H1 (cell line): ENCODE measurements around the gene FTL. TPM values are rescaled to one million over a fixed set of nuclear protein-coding genes. Genes with fewer than 3 reads are reported as not detected.

Experiments
- CTCF ChIA-PET: fragments of 300-600 bp; sonication (Branson Sonifier 250); formaldehyde crosslinking; loops from one replicate; lab custom pipeline; 2021; ENCODE audit not compliant: partially characterized antibody; lab: Charles Lee
- POLR2A ChIA-PET: fragments of 300-600 bp; sonication (Branson Sonifier 250); formaldehyde crosslinking; loops from one replicate; lab custom pipeline; 2021; ENCODE audit warnings: inconsistent platforms; ENCODE audit not compliant: partially characterized antibody; lab: Charles Lee
- DNase-seq, 2 experiments: peaks; one replicate each; pipeline versions ENCODE4 v3.0.0 to v3.0.0-alpha.2; 2010 to 2022; ENCODE audit warnings: low spot score in 2 of 2, low read depth in 1 of 2, mixed read lengths in 1 of 2
- FAIRE-seq: peaks from 2 replicates; lab custom pipeline; 2011; peaks lifted over from hg19 to GRCh38; lab: Jason Lieb, UNC
- H2AFZ ChIP-seq: 2 replicates; pipeline ENCODE4 v1.8.1; 2012; ENCODE audit warnings: low read length, inconsistent platforms
- H2AK5ac ChIP-seq: 2 replicates; pipeline ENCODE4 v1.6.1; 2013; ENCODE audit warnings: low read depth, low read length
- H2BK120ac ChIP-seq: replicated peaks from 2 replicates; pipeline ENCODE3; 2013; ENCODE audit warnings: low read depth, low read length, inconsistent platforms
- H2BK12ac ChIP-seq: 2 replicates; pipeline ENCODE4 v1.6.1; 2013; ENCODE audit warnings: low read depth, low read length
- H2BK15ac ChIP-seq: 2 replicates; pipeline ENCODE4 v1.6.1; 2013; ENCODE audit warnings: low read length
- H2BK20ac ChIP-seq: 2 replicates; pipeline ENCODE4 v1.6.1; 2013; ENCODE audit warnings: low read length
- H2BK5ac ChIP-seq: 2 replicates; pipeline ENCODE4 v1.6.1; 2013; ENCODE audit warnings: low read depth, low read length
- H3K14ac ChIP-seq: 2 replicates; pipeline ENCODE4 v1.6.1; 2013; ENCODE audit warnings: inconsistent platforms; ENCODE audit not compliant: insufficient read length
- H3K18ac ChIP-seq: 2 replicates; pipeline ENCODE4 v1.6.1; 2013; ENCODE audit warnings: low read length; ENCODE audit errors: extremely low read depth
- H3K23ac ChIP-seq: 2 replicates; pipeline ENCODE4 v1.6.1; 2013; ENCODE audit warnings: inconsistent platforms; ENCODE audit not compliant: insufficient read length
- H3K23me2 ChIP-seq: 2 replicates; pipeline ENCODE4 v1.6.1; 2013; ENCODE audit warnings: low read depth, low read length
- H3K27ac ChIP-seq: 2 replicates; pipeline ENCODE4 v1.6.1; 2011; ENCODE audit warnings: low read depth, low read length, inconsistent platforms
- H3K27me3 ChIP-seq, 4 experiments: replicated peaks in 1 of 4; 1 replicate in 1 of 4; 2 replicates in 3 of 4; pipeline versions ENCODE4 v1.6.1 to v1.8.1; 2011 to 2013; ENCODE audit warnings: low read length in 3 of 4, mild to moderate bottlenecking in 3 of 4, inconsistent platforms in 2 of 4, mixed read lengths in 2 of 4, moderate library complexity in 1 of 4; ENCODE audit not compliant: control insufficient read depth in 3 of 4, insufficient read depth in 3 of 4; ENCODE audit errors: extremely low read depth in 1 of 4
- H3K36me3 ChIP-seq, 4 experiments: 2 replicates each; pipeline versions ENCODE4 v1.6.1 to v1.8.1; 2011 to 2013; ENCODE audit warnings: mild to moderate bottlenecking in 4 of 4, low read length in 3 of 4, moderate library complexity in 2 of 4, control low read depth in 1 of 4, inconsistent platforms in 1 of 4; ENCODE audit not compliant: insufficient read depth in 4 of 4, control insufficient read depth in 2 of 4
- H3K4ac ChIP-seq: replicated peaks from 2 replicates; pipeline ENCODE3; 2013; ENCODE audit warnings: low read length, low read depth, mixed read lengths, inconsistent platforms; ENCODE audit not compliant: insufficient read length
- H3K4me1 ChIP-seq, 4 experiments: replicated peaks in 1 of 4; 1 replicate in 1 of 4; 2 replicates in 3 of 4; pipeline versions ENCODE4 v1.6.1 to v1.8.1; 2011 to 2013; ENCODE audit warnings: low read length in 3 of 4, inconsistent platforms in 2 of 4, mixed read lengths in 1 of 4; ENCODE audit not compliant: insufficient read depth in 4 of 4, control insufficient read depth in 3 of 4
- H3K4me2 ChIP-seq, 2 experiments: 2 replicates each; pipeline versions ENCODE4 v1.6.1 to v1.8.1; 2011 to 2013; ENCODE audit warnings: low read depth in 2 of 2, low read length in 2 of 2, control low read depth in 1 of 2, inconsistent platforms in 1 of 2, mild to moderate bottlenecking in 1 of 2; ENCODE audit not compliant: insufficient read depth in 1 of 2
- H3K4me3 ChIP-seq, 4 experiments: fragments of 200-600, 300-600 bp in 1 of 4; sonication (generic), shearing (Covaris generic), sonication (Bioruptor Twin) in 1 of 4; 2 replicates each; pipeline versions ENCODE4 v1.5.1 to v1.8.1; 2011 to 2016; ENCODE audit warnings: low read length in 4 of 4, low read depth in 3 of 4, control low read depth in 2 of 4, inconsistent platforms in 2 of 4, mild to moderate bottlenecking in 2 of 4, mixed read lengths in 1 of 4, moderate library complexity in 1 of 4; ENCODE audit not compliant: insufficient read depth in 2 of 4; ENCODE audit errors: extremely low read depth in 1 of 4
- H3K56ac ChIP-seq: replicated peaks from 2 replicates; pipeline ENCODE3; 2013; ENCODE audit warnings: low read depth, mild to moderate bottlenecking, mixed read lengths, low read length, inconsistent platforms; ENCODE audit not compliant: insufficient read length
- H3K79me1 ChIP-seq: 2 replicates; pipeline ENCODE4 v1.6.1; 2013; ENCODE audit warnings: low read depth, low read length, control low read depth
- H3K79me2 ChIP-seq, 2 experiments: 2 replicates each; pipeline versions ENCODE4 v1.6.1 to v1.8.1; 2012 to 2013; ENCODE audit warnings: low read length in 2 of 2, mild to moderate bottlenecking in 2 of 2, inconsistent platforms in 1 of 2; ENCODE audit not compliant: insufficient read depth in 2 of 2, control insufficient read depth in 1 of 2
- H3K9ac ChIP-seq, 4 experiments: replicated peaks in 1 of 4; 1 replicate in 1 of 4; 2 replicates in 3 of 4; pipeline versions ENCODE4 v1.6.1 to v1.8.1; 2011 to 2013; ENCODE audit warnings: low read depth in 3 of 4, low read length in 3 of 4, control low read depth in 2 of 4, mild to moderate bottlenecking in 2 of 4, moderate library complexity in 2 of 4, inconsistent platforms in 1 of 4; ENCODE audit errors: extremely low read depth in 1 of 4
- H3K9me3 ChIP-seq, 2 experiments: 2 replicates each; pipeline versions ENCODE4 v1.6.1 to v1.8.1; 2012 to 2013; ENCODE audit warnings: mild to moderate bottlenecking in 2 of 2, moderate library complexity in 2 of 2, control low read depth in 1 of 2, inconsistent platforms in 1 of 2, low read depth in 1 of 2, low read length in 1 of 2, mixed read lengths in 1 of 2; ENCODE audit not compliant: insufficient read depth in 2 of 2
- H4K20me1 ChIP-seq, 2 experiments: replicated peaks in 1 of 2; 2 replicates each; pipeline versions ENCODE3 to v1.8.1; 2011 to 2013; ENCODE audit warnings: inconsistent platforms in 2 of 2, low read length in 2 of 2, mild to moderate bottlenecking in 1 of 2; ENCODE audit not compliant: insufficient read depth in 2 of 2, control insufficient read depth in 1 of 2
- H4K5ac ChIP-seq: 2 replicates; pipeline ENCODE4 v1.6.1; 2013; ENCODE audit warnings: low read length, low read depth, mixed read lengths, inconsistent platforms; ENCODE audit not compliant: insufficient read length
- H4K8ac ChIP-seq: 2 replicates; pipeline ENCODE4 v1.8.0; 2013; ENCODE audit warnings: mild to moderate bottlenecking, moderate library complexity, low read length, inconsistent platforms; ENCODE audit not compliant: insufficient read depth; ENCODE audit errors: extremely low read depth
- H4K91ac ChIP-seq: replicated peaks from 2 replicates; pipeline ENCODE3; 2013; ENCODE audit warnings: low read length, mixed read lengths, inconsistent platforms; ENCODE audit not compliant: insufficient read length
- TBP ChIP-seq: IDR thresholded peaks from 2 replicates; pipeline ENCODE4 v1.6.1; 2011; ENCODE audit warnings: low read depth, low read length, improper control_type of control experiment
- WGBS, 2 experiments: shearing (Covaris generic) in 1 of 2; methylation state at CpG; one replicate each; pipeline versions ENCODE4 v1.1.6 to v1.1.7; 2013 to 2015; ENCODE audit warnings: low lambda C conversion rate in 2 of 2, mixed read lengths in 2 of 2, inconsistent platforms in 1 of 2, low coverage in 1 of 2, missing lambda C conversion rate in 1 of 2; ENCODE audit not compliant: insufficient replicate concordance in 2 of 2, insufficient coverage in 1 of 2, insufficient read length in 1 of 2; ENCODE audit errors: extremely low coverage in 1 of 2, missing lambda C conversion rate in 1 of 2; 5-methylcytosine and 5-hydroxymethylcytosine counted together
- polyA plus RNA-seq, 7 experiments: library from polyadenylated mRNA; depleted of rRNA in 3 of 7; stranded (reverse) in 5 of 7; unstranded in 2 of 7; fragments of >200 nt in 5 of 7; fragments of 200-250 nt in 2 of 7; gene quantifications; 1 replicate in 5 of 7; 2 replicates in 1 of 7; 4 replicates in 1 of 7; pipeline versions ENCODE4 v1.2.1 to v1.2.3, GENCODE V29; 2011 to 2013; ENCODE audit warnings: missing spikeins in 2 of 7, mixed read lengths in 2 of 7
- total RNA-seq: library from RNA; stranded (reverse); fragmentation: NEBNext Ultra II Directional; extraction: Animal tissue kit (Norgen Biotek cat#: 25700); gene quantifications from 2 replicates; pipeline ENCODE4 v1.2.1, GENCODE V29; 2021
- TF ChIP-seq, protein P1 (sequence below), 3 experiments: IDR thresholded peaks; 1 replicate in 2 of 3; 2 replicates in 1 of 3; pipeline versions ENCODE4 v1.5.1 to v1.6.1; 2011; ENCODE audit warnings: low read length in 3 of 3, mild to moderate bottlenecking in 3 of 3, inconsistent platforms in 2 of 3, low read depth in 1 of 3, moderate library complexity in 1 of 3; ENCODE audit not compliant: insufficient read depth in 1 of 3; ENCODE audit errors: control extremely low read depth in 1 of 3
- TF ChIP-seq, protein P2 (sequence below): IDR thresholded peaks from 2 replicates; pipeline ENCODE4 v1.6.1; 2012; ENCODE audit warnings: inconsistent platforms
- TF ChIP-seq, protein P3 (sequence below): IDR thresholded peaks from 2 replicates; pipeline ENCODE4 v1.6.1; 2012; ENCODE audit warnings: low read length, inconsistent platforms

Gene FTL
- total and polyA plus RNA-seq, 2 of the 8 experiments (the other 6 are each of a cell fraction or from before 2014, with no cell fraction given), result 1,751 to 2,427 TPM

DNA sequence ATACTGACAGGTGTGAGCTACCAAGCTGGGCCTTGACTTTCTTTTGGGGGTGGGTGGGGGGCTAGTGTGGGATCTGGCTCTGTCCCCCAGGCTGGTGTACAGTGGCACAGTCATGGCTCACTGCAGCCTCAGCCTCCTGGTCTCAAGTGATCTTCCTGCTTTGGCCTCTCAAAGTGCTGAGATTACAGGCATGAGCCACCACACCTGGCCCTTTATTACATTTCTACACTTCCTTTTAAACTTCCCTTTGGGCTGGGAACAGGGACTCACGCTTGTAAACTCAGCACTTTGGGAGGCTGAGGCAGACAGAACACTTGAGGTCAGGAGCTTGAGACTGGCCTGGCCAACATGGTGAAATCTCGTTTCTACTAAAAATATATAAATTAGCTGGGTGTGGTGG is 12.0 kb downstream of the FTL start:
- H2BK120ac ChIP-seq, result no peak overlapping the region
- no peak overlapping the region for H3K4me2 ChIP-seq
- no peak overlapping the region for H2BK12ac ChIP-seq
- no peak overlapping the region for H3K18ac ChIP-seq
- no peaks in the 10 kb centered on the region for H3K4me1 ChIP-seq
- no peak overlapping the region for H3K9ac ChIP-seq
- H3K27ac ChIP-seq, result no peak overlapping the region
- no peak overlapping the region for H2BK20ac ChIP-seq
- FAIRE-seq, result no peak
- H3K79me2 ChIP-seq, result no peaks in the 10 kb centered on the region
- H3K9me3 ChIP-seq, result no peaks in the 10 kb centered on the region
- no peak overlapping the region for H3K56ac ChIP-seq
- H2BK5ac ChIP-seq, result no peak overlapping the region
- H3K14ac ChIP-seq, result no peak overlapping the region
- no peaks in the 10 kb centered on the region for H3K23me2 ChIP-seq
- H3K36me3 ChIP-seq, result peaks cover 2 to 30% (median 7%) of the 10 kb centered on the region in 4 experiments; a peak in 6 of 8 replicates
- no peak overlapping the region for H2AK5ac ChIP-seq
- H4K91ac ChIP-seq, result no peak overlapping the region
- CTCF ChIA-PET, result interaction anchor here (0.6 to 3.7 kb wide), 12 partner anchors 10 to 190 kb away, joined by 3 to 19 read pairs (median 4); partner anchors contain the start of genes DHDH, GYS1 and RUVBL2
- H4K8ac ChIP-seq, result no peak overlapping the region
- H4K20me1 ChIP-seq, result peaks cover 0 to 3% of the 10 kb centered on the region in 2 experiments
- H3K27me3 ChIP-seq, result no peaks in the 10 kb centered on the region
- WGBS, 2 experiments, result 94% methylated on average over 2 of the region's 2 CpGs; no CpG with 5 or more reads in 1 of the 2 experiments
- H2BK15ac ChIP-seq, result no peak overlapping the region
- no peak for DNase-seq
- H3K4me3 ChIP-seq, result no peak overlapping the region
- H3K23ac ChIP-seq, result no peak overlapping the region
- no peak overlapping the region for H3K4ac ChIP-seq
- H3K79me1 ChIP-seq, result no peaks in the 10 kb centered on the region
- POLR2A ChIA-PET, result interaction anchor here (0.8 to 5.7 kb wide), 6 partner anchors 11 to 111 kb away, joined by 3 to 56 read pairs (median 4); partner anchors contain the start of genes FTL, GYS1, PPP1R15A and RUVBL2
- H2AFZ ChIP-seq, result no peak overlapping the region
- no peak overlapping the region for H4K5ac ChIP-seq
- TF ChIP-seq, protein P1, sequence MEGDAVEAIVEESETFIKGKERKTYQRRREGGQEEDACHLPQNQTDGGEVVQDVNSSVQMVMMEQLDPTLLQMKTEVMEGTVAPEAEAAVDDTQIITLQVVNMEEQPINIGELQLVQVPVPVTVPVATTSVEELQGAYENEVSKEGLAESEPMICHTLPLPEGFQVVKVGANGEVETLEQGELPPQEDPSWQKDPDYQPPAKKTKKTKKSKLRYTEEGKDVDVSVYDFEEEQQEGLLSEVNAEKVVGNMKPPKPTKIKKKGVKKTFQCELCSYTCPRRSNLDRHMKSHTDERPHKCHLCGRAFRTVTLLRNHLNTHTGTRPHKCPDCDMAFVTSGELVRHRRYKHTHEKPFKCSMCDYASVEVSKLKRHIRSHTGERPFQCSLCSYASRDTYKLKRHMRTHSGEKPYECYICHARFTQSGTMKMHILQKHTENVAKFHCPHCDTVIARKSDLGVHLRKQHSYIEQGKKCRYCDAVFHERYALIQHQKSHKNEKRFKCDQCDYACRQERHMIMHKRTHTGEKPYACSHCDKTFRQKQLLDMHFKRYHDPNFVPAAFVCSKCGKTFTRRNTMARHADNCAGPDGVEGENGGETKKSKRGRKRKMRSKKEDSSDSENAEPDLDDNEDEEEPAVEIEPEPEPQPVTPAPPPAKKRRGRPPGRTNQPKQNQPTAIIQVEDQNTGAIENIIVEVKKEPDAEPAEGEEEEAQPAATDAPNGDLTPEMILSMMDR (IDR thresholded peaks at IDR 0.05; ENCODE audit: control extremely low read depth in 1 of 3, insufficient read depth in 1 of 3, low read depth in 1 of 3, low read length in 3 of 3), result no peak
- TF ChIP-seq, protein P2, sequence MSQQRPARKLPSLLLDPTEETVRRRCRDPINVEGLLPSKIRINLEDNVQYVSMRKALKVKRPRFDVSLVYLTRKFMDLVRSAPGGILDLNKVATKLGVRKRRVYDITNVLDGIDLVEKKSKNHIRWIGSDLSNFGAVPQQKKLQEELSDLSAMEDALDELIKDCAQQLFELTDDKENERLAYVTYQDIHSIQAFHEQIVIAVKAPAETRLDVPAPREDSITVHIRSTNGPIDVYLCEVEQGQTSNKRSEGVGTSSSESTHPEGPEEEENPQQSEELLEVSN, result no peak
- TF ChIP-seq TBP, result no peak
- TF ChIP-seq, protein P3, sequence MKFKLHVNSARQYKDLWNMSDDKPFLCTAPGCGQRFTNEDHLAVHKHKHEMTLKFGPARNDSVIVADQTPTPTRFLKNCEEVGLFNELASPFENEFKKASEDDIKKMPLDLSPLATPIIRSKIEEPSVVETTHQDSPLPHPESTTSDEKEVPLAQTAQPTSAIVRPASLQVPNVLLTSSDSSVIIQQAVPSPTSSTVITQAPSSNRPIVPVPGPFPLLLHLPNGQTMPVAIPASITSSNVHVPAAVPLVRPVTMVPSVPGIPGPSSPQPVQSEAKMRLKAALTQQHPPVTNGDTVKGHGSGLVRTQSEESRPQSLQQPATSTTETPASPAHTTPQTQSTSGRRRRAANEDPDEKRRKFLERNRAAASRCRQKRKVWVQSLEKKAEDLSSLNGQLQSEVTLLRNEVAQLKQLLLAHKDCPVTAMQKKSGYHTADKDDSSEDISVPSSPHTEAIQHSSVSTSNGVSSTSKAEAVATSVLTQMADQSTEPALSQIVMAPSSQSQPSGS, result no peak
